ENCODE measurements around the gene MICU1.

MICU1 gene

GRCh38 chr10:72601144-72601543 is 24.7 kb downstream of the MICU1 start:
- peaks cover 12% of the 10 kb centered on the region for H3K36me3 Mint-ChIP-seq (ENCODE audit: low read depth)
- no peak for TF ChIP-seq CTCF (IDR thresholded peaks at IDR 0.05; ENCODE audit: unreplicated experiment in 3 of 3)
- H3K9me3 Mint-ChIP-seq, result no peaks in the 10 kb centered on the region
- no peak overlapping the region for H3K27ac Mint-ChIP-seq
- no peak overlapping the region for H3K4me3 Mint-ChIP-seq
- H3K4me1 Mint-ChIP-seq, result peaks cover 11% of the 10 kb centered on the region
- H3K27me3 Mint-ChIP-seq (ENCODE audit: low read depth), result no peaks in the 10 kb centered on the region

- H3K36me3 Mint-ChIP-seq (ENCODE audit: low read depth), result peaks cover 14% of the 10 kb centered on the region
- peaks cover under 1% of the 10 kb centered on the region for H3K9me3 Mint-ChIP-seq
- H3K27ac Mint-ChIP-seq, result no peak overlapping the region
- no peak for TF ChIP-seq CTCF (IDR thresholded peaks at IDR 0.05; ENCODE audit: unreplicated experiment in 3 of 3)
- H3K4me1 Mint-ChIP-seq, result no peaks in the 10 kb centered on the region
- H3K27me3 Mint-ChIP-seq (ENCODE audit: low read depth), result no peaks in the 10 kb centered on the region
- no peak overlapping the region for H3K4me3 Mint-ChIP-seq
Measured at GRCh38 chr10:72598769-72599701, 26.8 kb downstream of the MICU1 start.

DNA sequence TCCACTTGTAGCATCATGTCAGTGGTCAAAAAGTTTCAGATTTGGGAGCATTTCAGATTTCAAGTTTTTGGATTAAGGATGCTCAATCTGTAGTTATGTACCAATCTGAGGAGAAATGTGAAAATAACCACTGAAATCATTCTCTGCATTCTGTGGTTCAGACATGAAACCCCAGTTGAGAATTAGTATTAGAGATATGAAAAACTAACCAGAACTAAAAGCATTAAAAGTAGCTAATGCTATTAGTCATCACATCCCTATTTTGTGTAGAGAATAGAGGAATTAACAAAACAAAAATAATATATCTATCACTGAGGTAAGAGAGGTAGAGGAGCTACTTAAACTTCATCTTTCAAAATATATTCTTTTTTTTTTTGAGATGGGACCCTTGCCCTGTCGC is 28.0 kb downstream of the MICU1 start:
- peaks cover 24% of the 10 kb centered on the region for H3K36me3 Mint-ChIP-seq (ENCODE audit: low read depth)
- no peaks in the 10 kb centered on the region for H3K27me3 Mint-ChIP-seq (ENCODE audit: low read depth)
- no peak overlapping the region for H3K4me3 Mint-ChIP-seq

GRCh38 chr10:72595436-72595835 is 30.4 kb downstream of the MICU1 start:
- no peak for TF ChIP-seq CTCF (IDR thresholded peaks at IDR 0.05; ENCODE audit: unreplicated experiment in 3 of 3)
- no peaks in the 10 kb centered on the region for H3K27me3 Mint-ChIP-seq (ENCODE audit: low read depth)
- H3K4me1 Mint-ChIP-seq, result no peaks in the 10 kb centered on the region
- H3K27ac Mint-ChIP-seq, result no peak overlapping the region
- H3K9me3 Mint-ChIP-seq, result peaks cover 11% of the 10 kb centered on the region
- peaks cover 39% of the 10 kb centered on the region for H3K36me3 Mint-ChIP-seq (ENCODE audit: low read depth)
- H3K4me3 Mint-ChIP-seq, result no peak overlapping the region

More for the DNA sequence above, 28.0 kb downstream of the MICU1 start:
- no peak for TF ChIP-seq CTCF (IDR thresholded peaks at IDR 0.05; ENCODE audit: unreplicated experiment in 3 of 3)
- Mint-ChIP-seq H3K27ac (no peak overlapping the region), H3K4me1 (no peaks in the 10 kb centered on the region), H3K9me3 (peaks cover 4% of the 10 kb centered on the region)

- H3K27me3 Mint-ChIP-seq (ENCODE audit: low read depth), result no peaks in the 10 kb centered on the region
- no peaks in the 10 kb centered on the region for H3K4me1 Mint-ChIP-seq
- no peak overlapping the region for H3K4me3 Mint-ChIP-seq
- no peak overlapping the region for H3K27ac Mint-ChIP-seq
- H3K9me3 Mint-ChIP-seq, result peaks cover 13% of the 10 kb centered on the region
- no peak for TF ChIP-seq CTCF (IDR thresholded peaks at IDR 0.05; ENCODE audit: unreplicated experiment in 3 of 3)
- H3K36me3 Mint-ChIP-seq (ENCODE audit: low read depth), result peaks cover 39% of the 10 kb centered on the region
Measured at GRCh38 chr10:72593963-72594362, 31.9 kb downstream of the MICU1 start.

DNA sequence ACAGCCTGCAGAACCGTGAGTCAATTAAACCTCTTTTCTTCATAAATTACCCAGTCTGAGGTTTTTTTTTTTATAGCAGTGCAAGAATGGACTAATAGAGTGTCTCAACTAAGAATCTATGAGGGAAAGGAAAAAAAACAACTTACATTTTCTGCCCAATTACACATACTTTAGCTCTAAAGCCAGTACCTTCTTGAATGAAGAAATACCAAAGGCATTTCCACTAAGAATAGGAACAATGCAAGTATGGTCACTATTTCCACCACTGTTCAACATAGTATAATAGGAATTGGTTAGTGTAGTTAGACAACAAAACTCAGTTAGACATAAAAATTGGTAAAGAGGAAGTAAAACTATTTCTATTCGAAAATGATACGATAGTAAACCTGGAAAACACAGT is 37.6 kb downstream of the MICU1 start:
- Mint-ChIP-seq H3K4me1 (no peaks in the 10 kb centered on the region), H3K36me3 (ENCODE audit: low read depth) (peaks cover 22% of the 10 kb centered on the region), H3K4me3 (no peak overlapping the region), H3K27ac (no peak overlapping the region), H3K27me3 (ENCODE audit: low read depth) (no peaks in the 10 kb centered on the region), H3K9me3 (peaks cover 10% of the 10 kb centered on the region)
- TF ChIP-seq CTCF (IDR thresholded peaks at IDR 0.05; ENCODE audit: unreplicated experiment in 3 of 3), result no peak

All from nephron (organoid).